Retina (tissue), 1 donor: ENCODE data around the gene MAST4.

ENCODE experiments used
- DNase-seq: peaks from one replicate; pipeline ENCODE4 v3.0.0-alpha.2; 2016

Gene MAST4

GRCh38 chr5:66969963-66970362 is 373.8 kb downstream of the MAST4 start:
- DNase-seq, result peak; percentile 20

- DNase-seq, result no peak
Observed at GRCh38 chr5:66972004-66972403, 375.8 kb downstream of the MAST4 start.

- DNase-seq, result no peak
Observed at GRCh38 chr5:66974256-66974655, 378.1 kb downstream of the MAST4 start.

GRCh38 chr5:66976108-66976507 is 379.9 kb downstream of the MAST4 start:
- no peak for DNase-seq

- DNase-seq, result no peak
Observed at GRCh38 chr5:66979738-66980137, 383.5 kb downstream of the MAST4 start.

- no peak for DNase-seq
Observed at GRCh38 chr5:66981266-66982055, 385.3 kb downstream of the MAST4 start.

GRCh38 chr5:66982056-66982387 is 385.8 kb downstream of the MAST4 start:
- DNase-seq, result no peak

GRCh38 chr5:66982470-66982869 is 386.3 kb downstream of the MAST4 start:
- no peak for DNase-seq

- DNase-seq, result no peak
Observed at GRCh38 chr5:66985417-66985816, 389.2 kb downstream of the MAST4 start.

- DNase-seq, result no peak
Observed at GRCh38 chr5:66986009-66986408, 389.8 kb downstream of the MAST4 start.

GRCh38 chr5:66986534-66986933 is 390.3 kb downstream of the MAST4 start:
- DNase-seq, result no peak

- DNase-seq, result no peak
Observed at GRCh38 chr5:66987126-66987525, 390.9 kb downstream of the MAST4 start.

GRCh38 chr5:66987540-66987939 is 391.3 kb downstream of the MAST4 start:
- no peak for DNase-seq

GRCh38 chr5:66987949-66988838 is 392.0 kb downstream of the MAST4 start:
- peak; percentile 35 for DNase-seq

- peak; percentile 29 for DNase-seq
Observed at GRCh38 chr5:66989286-66989685, 393.1 kb downstream of the MAST4 start.

- DNase-seq, result no peak
Observed at GRCh38 chr5:66989781-66990180, 393.6 kb downstream of the MAST4 start.

- no peak for DNase-seq
Observed at GRCh38 chr5:66991746-66992145, 395.6 kb downstream of the MAST4 start.

GRCh38 chr5:66992547-66992946 is 396.4 kb downstream of the MAST4 start:
- no peak for DNase-seq

- DNase-seq, result no peak
Observed at GRCh38 chr5:66993448-66993847, 397.3 kb downstream of the MAST4 start.

- DNase-seq, result no peak
Observed at GRCh38 chr5:66993882-66994281, 397.7 kb downstream of the MAST4 start.

GRCh38 chr5:66994790-66995189 is 398.6 kb downstream of the MAST4 start:
- no peak for DNase-seq

- DNase-seq, result no peak
Observed at GRCh38 chr5:67000794-67001475, 404.7 kb downstream of the MAST4 start.

- DNase-seq, result no peak
Observed at GRCh38 chr5:67002832-67003684, 406.9 kb downstream of the MAST4 start.
